Subcutaneous abdominal adipose tissue (tissue), 5 donors: ENCODE measurements around the gene ADAMTS8.

Experiments used
- H3K27ac ChIP-seq: one replicate; pipeline ENCODE4 v1.7.0; 2013; ENCODE audit warnings: low read depth, mild to moderate bottlenecking, inconsistent platforms, low read length, moderate library complexity
- H3K27me3 ChIP-seq, 5 donors: one replicate each; pipeline ENCODE4 v1.7.0; 2013; ENCODE audit warnings: low read length in 5 of 5, inconsistent platforms in 1 of 5; ENCODE audit not compliant: control insufficient read depth in 5 of 5, insufficient read depth in 4 of 5
- H3K36me3 ChIP-seq, 5 donors: one replicate each; pipeline ENCODE4 v1.7.0; 2013; ENCODE audit warnings: low read length in 5 of 5; ENCODE audit not compliant: control insufficient read depth in 5 of 5, insufficient read depth in 5 of 5
- H3K4me1 ChIP-seq, 5 donors: one replicate each; pipeline ENCODE4 v1.7.0; 2013; ENCODE audit warnings: low read length in 5 of 5, mild to moderate bottlenecking in 3 of 5, moderate library complexity in 1 of 5; ENCODE audit not compliant: control insufficient read depth in 5 of 5, insufficient read depth in 5 of 5
- H3K4me3 ChIP-seq, 5 donors: one replicate each; pipeline ENCODE4 v1.7.0; 2013; ENCODE audit warnings: low read length in 5 of 5, low read depth in 1 of 5
- H3K9ac ChIP-seq, 5 donors: one replicate each; pipeline ENCODE4 v1.7.0; 2013; ENCODE audit warnings: low read length in 5 of 5, mild to moderate bottlenecking in 4 of 5, moderate library complexity in 3 of 5
- H3K9me3 ChIP-seq, 5 donors: one replicate each; pipeline ENCODE4 v1.7.0; 2013; ENCODE audit warnings: low read length in 5 of 5; ENCODE audit not compliant: control insufficient read depth in 5 of 5
- donor health status: healthy.
- donor health status: healthy.
- donor health status: healthy.
- donor health status: healthy.
- donor health status: healthy.

Gene ADAMTS8

DNA sequence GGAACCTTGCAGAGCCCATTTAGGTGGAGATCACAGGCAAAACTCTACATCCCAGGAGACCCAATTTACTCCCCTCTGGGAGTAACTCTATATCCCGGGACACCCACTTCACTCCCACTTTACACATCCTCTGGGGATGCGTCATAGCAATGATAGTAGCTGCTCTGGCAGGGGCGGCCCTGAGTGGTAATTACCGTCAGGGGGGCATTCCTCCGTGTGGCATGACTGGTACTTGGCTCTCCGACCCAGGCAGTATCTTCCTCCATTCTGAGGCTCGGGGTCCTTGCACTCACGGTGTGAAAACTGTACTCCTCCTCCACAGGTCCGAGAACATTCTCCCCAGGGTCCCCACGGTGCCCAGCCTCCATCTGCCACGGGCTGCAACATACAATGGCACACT is 17.2 kb downstream of the ADAMTS8 start:
- H3K9ac ChIP-seq: no peak overlapping the region
- peaks cover 0 to 6% (median 2%) of the 10 kb centered on the region in 5 donors for H3K4me1 ChIP-seq
- H3K36me3 ChIP-seq: no peaks in the 10 kb centered on the region
- peaks cover 2 to 21% (median 12%) of the 10 kb centered on the region in 5 donors for H3K27me3 ChIP-seq
- no peaks in the 10 kb centered on the region for H3K9me3 ChIP-seq
- H3K27ac ChIP-seq: no peak overlapping the region
- no peak overlapping the region for H3K4me3 ChIP-seq

DNA sequence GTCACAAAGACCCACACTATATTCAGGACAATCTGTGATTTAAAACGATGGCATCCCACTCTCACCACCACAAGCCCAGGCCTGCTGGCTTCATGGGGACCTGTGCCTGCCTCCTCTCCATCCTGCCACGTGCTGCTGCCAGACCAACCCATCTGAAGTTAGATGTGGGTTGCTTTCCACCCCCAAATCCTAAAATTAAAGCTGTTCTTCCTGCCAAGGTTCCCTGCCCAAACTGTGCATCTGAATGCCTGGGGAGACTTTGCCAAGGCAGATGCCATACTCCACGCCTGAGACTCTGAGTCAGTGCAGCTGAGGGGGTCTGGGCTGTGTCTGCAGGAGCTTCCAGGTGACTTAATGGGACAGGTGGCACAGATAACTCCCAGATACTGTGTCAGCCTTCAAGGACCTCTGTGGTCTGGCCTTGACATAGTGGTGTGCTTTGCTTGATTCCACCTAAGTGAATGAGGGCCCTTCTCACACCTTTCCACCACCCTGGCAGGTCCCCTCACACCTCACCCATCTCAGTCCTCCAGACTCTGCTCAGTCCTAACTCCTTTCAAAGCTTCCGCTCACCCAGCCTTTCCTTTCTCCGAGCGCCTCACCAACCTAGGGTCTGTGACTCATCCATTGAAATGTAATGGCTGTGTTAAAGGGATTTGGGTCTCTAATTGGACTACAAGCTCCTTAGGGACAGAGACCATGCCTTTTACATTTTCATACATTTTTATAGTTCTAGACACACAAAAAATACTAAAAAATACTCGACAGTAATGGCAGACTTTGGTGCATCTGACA is 18.6 kb downstream of the ADAMTS8 start:
- Histone ChIP-seq H3K27ac (no peak overlapping the region), H3K9me3 (no peaks in the 10 kb centered on the region), H3K4me1 (peaks cover 0 to 6% (median 2%) of the 10 kb centered on the region in 5 donors), H3K27me3 (peaks cover 0 to 17% (median 7%) of the 10 kb centered on the region in 5 donors), H3K9ac (no peak overlapping the region), H3K4me3 (no peak overlapping the region), H3K36me3 (no peaks in the 10 kb centered on the region)

GRCh38 chr11:130408901-130409300 is 19.5 kb downstream of the ADAMTS8 start:
- Histone ChIP-seq H3K36me3 (no peaks in the 10 kb centered on the region), H3K9ac (no peak overlapping the region), H3K4me3 (no peak overlapping the region), H3K27me3 (peaks cover 0 to 12% (median 3%) of the 10 kb centered on the region in 5 donors), H3K27ac (no peak overlapping the region), H3K4me1 (peaks cover 0 to 6% (median 2%) of the 10 kb centered on the region in 5 donors), H3K9me3 (no peaks in the 10 kb centered on the region)

DNA sequence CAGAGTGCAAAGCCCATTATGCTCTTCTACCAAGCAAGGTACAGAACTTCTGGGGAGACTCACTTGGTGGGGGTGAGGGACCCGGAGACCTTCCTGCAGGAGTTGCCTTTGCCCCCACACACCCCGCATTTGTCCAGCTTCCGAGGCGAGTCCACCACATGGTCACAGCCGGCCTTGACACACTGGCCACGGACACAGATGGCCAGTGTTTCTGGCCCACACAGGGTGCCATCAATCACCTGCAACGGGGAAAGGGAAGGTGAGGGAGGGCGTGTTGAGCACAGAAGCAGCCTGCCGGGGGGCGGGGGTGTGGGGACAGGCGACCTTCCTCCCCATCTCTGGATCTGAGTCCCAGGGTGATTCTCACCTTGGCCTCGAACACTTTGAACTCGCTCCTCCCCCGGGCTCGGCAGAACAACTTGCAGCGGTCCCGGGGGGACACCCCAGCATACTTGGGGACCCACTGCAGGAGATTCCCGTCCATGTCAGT is 20.0 kb downstream of the ADAMTS8 start:
- Histone ChIP-seq H3K27me3 (peaks cover 0 to 10% (median 3%) of the 10 kb centered on the region in 5 donors), H3K27ac (no peak overlapping the region), H3K9ac (no peak overlapping the region), H3K4me3 (no peak overlapping the region), H3K9me3 (no peaks in the 10 kb centered on the region), H3K4me1 (peaks cover 0 to 9% (median 6%) of the 10 kb centered on the region in 5 donors), H3K36me3 (no peaks in the 10 kb centered on the region)

- no peaks in the 10 kb centered on the region for H3K36me3 ChIP-seq
- no peak overlapping the region for H3K9ac ChIP-seq
- H3K9me3 ChIP-seq: no peaks in the 10 kb centered on the region
- H3K4me3 ChIP-seq: no peak overlapping the region
- peaks cover 0 to 10% (median 3%) of the 10 kb centered on the region in 5 donors for H3K27me3 ChIP-seq
- H3K4me1 ChIP-seq: peaks cover 0 to 13% (median 11%) of the 10 kb centered on the region in 5 donors
- no peak overlapping the region for H3K27ac ChIP-seq
Measured at GRCh38 chr11:130407978-130408377, 20.4 kb downstream of the ADAMTS8 start.

DNA sequence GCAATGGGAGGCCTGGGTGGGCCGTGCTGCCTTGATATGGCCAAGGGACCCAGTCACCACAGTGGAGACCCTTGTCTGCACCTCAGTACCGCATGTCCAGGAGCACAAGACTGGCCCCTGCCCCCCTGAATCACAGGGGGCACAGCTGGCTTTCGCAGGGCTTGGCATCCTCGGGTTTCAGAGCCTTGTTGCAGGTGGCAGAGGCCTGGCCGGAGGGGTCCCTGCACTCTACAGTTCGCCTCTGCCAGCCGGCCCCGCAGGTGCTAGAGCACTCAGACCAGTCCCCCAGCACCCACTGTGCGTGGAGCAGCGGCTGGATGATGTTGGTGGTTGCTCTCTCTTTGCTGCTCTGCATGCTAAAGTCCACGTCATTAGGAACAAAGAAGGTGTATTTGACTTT is 23.0 kb downstream of the ADAMTS8 start:
- Histone ChIP-seq H3K27me3 (peaks cover 0 to 7% (median 5%) of the 10 kb centered on the region in 5 donors), H3K4me3 (no peak overlapping the region), H3K27ac (no peak overlapping the region), H3K4me1 (peaks cover 3 to 37% (median 19%) of the 10 kb centered on the region in 5 donors), H3K36me3 (no peaks in the 10 kb centered on the region), H3K9ac (no peak overlapping the region), H3K9me3 (no peaks in the 10 kb centered on the region)

DNA sequence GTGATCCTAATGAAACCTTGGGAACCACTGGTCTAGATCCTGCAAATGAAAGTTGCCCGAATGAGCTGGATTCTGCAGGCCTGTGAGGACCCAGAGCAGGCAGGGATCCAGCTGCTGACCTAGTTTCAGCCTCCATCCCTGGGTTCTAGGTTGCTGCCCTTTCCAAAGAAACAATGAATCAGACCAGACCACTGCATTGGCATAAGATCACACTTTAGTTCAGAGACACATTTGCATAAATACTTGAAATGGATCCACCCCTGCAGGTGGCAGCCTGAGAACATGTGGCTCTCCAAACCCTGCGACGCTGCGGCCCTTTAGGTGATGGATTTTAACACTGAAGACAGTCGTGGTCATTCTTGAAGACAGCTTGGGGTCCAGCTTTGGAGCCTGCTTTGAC is 23.7 kb downstream of the ADAMTS8 start:
- no peak overlapping the region for H3K9ac ChIP-seq
- no peak overlapping the region for H3K27ac ChIP-seq
- H3K27me3 ChIP-seq: peaks cover 0 to 7% (median 5%) of the 10 kb centered on the region in 5 donors
- no peak overlapping the region for H3K4me3 ChIP-seq
- no peaks in the 10 kb centered on the region for H3K36me3 ChIP-seq
- H3K4me1 ChIP-seq: peaks cover 3 to 39% (median 23%) of the 10 kb centered on the region in 5 donors
- no peaks in the 10 kb centered on the region for H3K9me3 ChIP-seq

- Histone ChIP-seq H3K4me1 (peaks cover 3 to 39% (median 23%) of the 10 kb centered on the region in 5 donors), H3K4me3 (no peak overlapping the region), H3K36me3 (no peaks in the 10 kb centered on the region), H3K27ac (no peak overlapping the region), H3K9me3 (no peaks in the 10 kb centered on the region), H3K9ac (no peak overlapping the region), H3K27me3 (peaks cover 0 to 4% (median 2%) of the 10 kb centered on the region in 5 donors)
Measured at GRCh38 chr11:130403967-130404366, 24.4 kb downstream of the ADAMTS8 start.

DNA sequence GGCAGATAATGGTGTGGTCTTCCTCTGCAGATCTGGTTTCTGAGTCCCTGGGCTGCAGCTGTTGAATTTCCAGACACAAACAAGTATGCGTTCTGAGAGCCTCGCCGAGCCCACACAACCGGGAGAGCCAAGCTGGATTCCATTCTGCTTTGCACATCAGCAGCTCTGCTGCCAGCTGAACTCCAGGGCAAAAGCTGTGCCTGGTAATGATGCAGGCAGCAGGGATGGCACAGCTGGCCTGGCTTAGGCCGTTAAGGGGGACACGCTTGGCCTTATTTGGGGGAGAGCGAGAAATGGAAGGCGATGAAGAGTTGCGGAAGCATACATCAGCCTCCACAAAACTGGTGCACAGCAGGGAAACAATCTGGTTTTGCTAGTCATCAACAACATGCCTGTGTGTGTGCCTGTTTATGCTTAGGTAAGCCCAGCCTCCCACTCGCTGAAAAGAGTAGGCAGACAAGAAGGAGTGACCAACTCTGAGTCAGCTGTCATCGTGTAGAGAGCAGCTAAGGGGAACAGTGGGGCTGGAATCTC is 25.1 kb downstream of the ADAMTS8 start:
- Histone ChIP-seq H3K9me3 (no peaks in the 10 kb centered on the region), H3K27me3 (peaks cover 0 to 3% (median 0%) of the 10 kb centered on the region in 5 donors), H3K27ac (no peak overlapping the region), H3K36me3 (no peaks in the 10 kb centered on the region), H3K4me1 (peaks cover 3 to 39% (median 23%) of the 10 kb centered on the region in 5 donors), H3K4me3 (no peak overlapping the region), H3K9ac (no peak overlapping the region)

- Histone ChIP-seq H3K4me3 (no peak overlapping the region), H3K9ac (no peak overlapping the region), H3K27ac (no peak overlapping the region), H3K27me3 (peaks cover 0 to 6% (median 3%) of the 10 kb centered on the region in 5 donors), H3K9me3 (no peaks in the 10 kb centered on the region), H3K36me3 (no peaks in the 10 kb centered on the region), H3K4me1 (peaks cover 3 to 33% (median 23%) of the 10 kb centered on the region in 5 donors)
Measured at GRCh38 chr11:130402570-130402969, 25.8 kb downstream of the ADAMTS8 start.
